GM12872 (cell line): Measurements from ENCODE around the gene GLG1.
A peak's percentile ranks its signal among the peaks of the same experiment; 100 is the strongest.
"Not testable (repeated sequence)": the region's sequence is repeated elsewhere in the genome, so short reads cannot be mapped to it uniquely, and the experiment has no call there.

Source experiments
- CTCF ChIP-seq: IDR thresholded peaks from 3 replicates; pipeline ENCODE4 v1.5.1; 2011; ENCODE audit warnings: low read depth, mild to moderate bottlenecking, low read length, moderate library complexity; ENCODE audit not compliant: insufficient read depth

Gene GLG1

GRCh38 chr16:74439685-74440084, 167.2 kb downstream of the GLG1 start:
- TF ChIP-seq CTCF: no peak

GRCh38 chr16:74438492-74438979, 168.4 kb downstream of the GLG1 start:
- no peak for TF ChIP-seq CTCF

- no peak for TF ChIP-seq CTCF
Measured at GRCh38 chr16:74431516-74431915, 175.4 kb downstream of the GLG1 start.

GRCh38 chr16:74430036-74430712, 176.7 kb downstream of the GLG1 start:
- TF ChIP-seq CTCF: peak; percentile 77

- TF ChIP-seq CTCF: not testable (repeated sequence)
Measured at GRCh38 chr16:74420612-74421481, 186.1 kb downstream of the GLG1 start, which contains the start of gene CLEC18B. TSS of gene CLEC18B (minus strand) at chr16:74421478. CDS start at chr16:74421270, 208 bp downstream.
